Measurements from ENCODE around the gene DOCK1. TPM values are rescaled to one million over a fixed set of nuclear protein-coding genes. Genes with fewer than 3 reads are reported as not detected.

The DOCK1 gene
- total RNA-seq, 2 donors from 2014 or later, result 52.9 to 76.7 TPM

DNA sequence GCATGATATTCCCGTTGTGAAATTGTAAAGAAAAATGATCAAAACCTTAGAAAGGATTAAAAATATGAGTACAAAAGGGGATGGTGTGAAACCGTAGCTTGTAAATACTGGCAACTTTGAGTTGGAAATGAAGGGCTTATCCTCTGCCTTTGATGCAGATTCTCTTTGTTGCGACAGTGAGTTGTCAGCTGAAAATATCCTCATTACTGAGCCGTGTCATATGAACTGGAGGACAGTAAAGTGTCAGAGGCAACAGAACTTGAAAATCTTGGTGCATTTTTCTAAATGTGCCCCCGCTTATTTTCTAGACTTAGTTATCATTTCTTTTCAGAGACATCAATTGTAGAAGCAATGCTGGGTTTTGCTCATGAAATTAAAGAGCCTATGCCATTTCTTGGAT is 473.4 kb downstream of the DOCK1 start:
- Histone ChIP-seq H3K27me3 (replicated peaks; ENCODE audit: insufficient read depth) (no peaks in the 10 kb centered on the region), H3K4me3 (no peak overlapping the region), H3K4me1 (ENCODE audit: control insufficient read depth in 1 of 2, low read depth in 2 of 2) (no peaks in the 10 kb centered on the region), H3K36me3 (peaks cover 11% of the 10 kb centered on the region), H3K27ac (no peak overlapping the region), H3K9me3 (no peaks in the 10 kb centered on the region)
- TF ChIP-seq, protein P1, sequence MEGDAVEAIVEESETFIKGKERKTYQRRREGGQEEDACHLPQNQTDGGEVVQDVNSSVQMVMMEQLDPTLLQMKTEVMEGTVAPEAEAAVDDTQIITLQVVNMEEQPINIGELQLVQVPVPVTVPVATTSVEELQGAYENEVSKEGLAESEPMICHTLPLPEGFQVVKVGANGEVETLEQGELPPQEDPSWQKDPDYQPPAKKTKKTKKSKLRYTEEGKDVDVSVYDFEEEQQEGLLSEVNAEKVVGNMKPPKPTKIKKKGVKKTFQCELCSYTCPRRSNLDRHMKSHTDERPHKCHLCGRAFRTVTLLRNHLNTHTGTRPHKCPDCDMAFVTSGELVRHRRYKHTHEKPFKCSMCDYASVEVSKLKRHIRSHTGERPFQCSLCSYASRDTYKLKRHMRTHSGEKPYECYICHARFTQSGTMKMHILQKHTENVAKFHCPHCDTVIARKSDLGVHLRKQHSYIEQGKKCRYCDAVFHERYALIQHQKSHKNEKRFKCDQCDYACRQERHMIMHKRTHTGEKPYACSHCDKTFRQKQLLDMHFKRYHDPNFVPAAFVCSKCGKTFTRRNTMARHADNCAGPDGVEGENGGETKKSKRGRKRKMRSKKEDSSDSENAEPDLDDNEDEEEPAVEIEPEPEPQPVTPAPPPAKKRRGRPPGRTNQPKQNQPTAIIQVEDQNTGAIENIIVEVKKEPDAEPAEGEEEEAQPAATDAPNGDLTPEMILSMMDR (IDR thresholded peaks at IDR 0.05), result no peak
- ATAC-seq (ENCODE audit: insufficient number of reproducible peaks, low FRiP score, low read depth), result no peak
- no peak for DNase-seq (ENCODE audit: low spot score)

DNA sequence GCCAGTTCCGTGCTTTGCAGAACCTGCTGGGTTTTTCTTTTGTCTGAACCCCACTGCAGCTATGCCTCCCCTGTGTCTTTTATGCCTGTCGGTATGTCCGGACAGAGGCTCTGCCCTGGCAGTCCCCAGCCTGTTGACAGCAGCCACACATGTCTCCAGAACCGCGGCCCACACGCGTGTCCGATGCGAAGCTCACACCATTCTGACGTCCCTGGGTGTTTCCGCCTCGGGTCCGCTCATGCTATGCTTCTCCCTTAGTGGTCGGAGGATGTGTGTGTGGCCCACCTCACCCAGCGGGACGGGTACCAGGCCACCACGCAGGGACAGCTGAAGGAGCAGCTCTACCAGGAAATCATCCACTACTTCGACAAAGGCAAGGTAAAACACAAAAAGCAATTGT is 479.3 kb downstream of the DOCK1 start:
- no peaks in the 10 kb centered on the region for H3K9me3 ChIP-seq
- peaks cover 10 to 27% of the 10 kb centered on the region in 2 donors for H3K4me1 ChIP-seq (ENCODE audit: control insufficient read depth in 1 of 2, low read depth in 2 of 2)
- TF ChIP-seq, protein P1 (IDR thresholded peaks at IDR 0.05), result no peak
- no peak overlapping the region for H3K4me3 ChIP-seq
- H3K27ac ChIP-seq, result no peak overlapping the region
- DNase-seq (ENCODE audit: low spot score) (no peak), ATAC-seq (ENCODE audit: insufficient number of reproducible peaks, low FRiP score, low read depth) (no peak)
- no peaks in the 10 kb centered on the region for H3K27me3 ChIP-seq (replicated peaks; ENCODE audit: insufficient read depth)
- peaks cover 9% of the 10 kb centered on the region for H3K36me3 ChIP-seq

DNA sequence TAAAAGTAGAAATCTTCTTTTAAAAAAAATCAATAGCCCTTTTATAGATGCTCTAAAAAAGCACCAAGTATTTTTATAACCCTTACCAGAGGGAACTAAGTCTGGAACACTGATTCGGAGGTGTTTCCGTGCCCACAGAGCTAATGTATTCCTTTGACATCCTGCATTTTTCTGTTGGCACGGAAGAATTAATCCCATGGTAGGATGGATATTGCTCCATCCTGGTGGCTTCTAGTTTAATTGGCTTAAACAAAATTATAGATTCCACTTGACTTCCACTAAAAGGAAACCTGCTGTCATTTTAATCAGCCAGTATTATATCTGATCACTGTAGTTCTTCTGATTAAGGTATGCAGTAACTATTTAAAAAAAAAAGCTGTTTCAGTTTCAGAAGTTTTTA is 479.8 kb downstream of the DOCK1 start:
- TF ChIP-seq, protein P1 (IDR thresholded peaks at IDR 0.05), result no peak
- no peaks in the 10 kb centered on the region for H3K27me3 ChIP-seq (replicated peaks; ENCODE audit: insufficient read depth)
- no peaks in the 10 kb centered on the region for H3K9me3 ChIP-seq
- peaks cover 9% of the 10 kb centered on the region for H3K36me3 ChIP-seq
- H3K4me1 ChIP-seq (ENCODE audit: control insufficient read depth in 1 of 2, low read depth in 2 of 2), result peaks cover 10 to 27% of the 10 kb centered on the region in 2 donors
- DNase-seq (ENCODE audit: low spot score), result no peak
- ATAC-seq (ENCODE audit: insufficient number of reproducible peaks, low FRiP score, low read depth), result no peak
- no peak overlapping the region for H3K27ac ChIP-seq
- H3K4me3 ChIP-seq, result no peak overlapping the region

DNA sequence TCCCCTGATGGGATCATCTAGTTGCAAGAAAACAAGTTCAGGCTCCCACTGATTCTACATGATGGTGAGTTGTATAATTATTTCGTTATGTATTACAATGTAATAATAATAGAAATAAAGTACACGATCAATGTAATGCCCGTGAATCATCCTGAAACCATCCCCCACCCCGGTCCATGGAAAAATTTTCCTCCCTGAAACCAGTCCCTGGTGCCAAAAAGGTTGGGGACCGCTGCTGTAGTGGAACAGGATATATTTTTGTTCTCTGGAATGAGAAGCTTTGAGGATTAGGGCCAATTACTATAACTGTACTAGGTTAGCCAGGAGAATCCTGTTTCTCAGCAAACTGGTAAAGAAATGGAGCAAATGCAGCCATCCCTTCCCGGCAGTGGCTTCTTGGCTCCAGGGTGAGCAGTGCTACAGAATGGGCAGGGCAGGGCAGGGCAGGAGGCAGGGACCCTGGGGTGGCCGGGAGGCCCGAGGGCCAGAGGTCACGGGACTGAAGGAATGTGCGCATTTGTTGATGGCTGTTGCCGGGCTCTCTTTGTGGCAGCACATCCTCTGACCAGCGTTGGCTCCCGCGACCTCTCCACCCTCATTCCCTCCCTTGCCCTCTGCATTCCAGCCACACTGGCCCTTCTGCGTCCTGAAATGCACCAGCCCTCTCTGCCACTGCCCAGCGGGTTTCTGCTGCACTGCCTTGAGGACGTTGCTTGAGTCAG is 481.5 kb downstream of the DOCK1 start:
- H3K4me3 ChIP-seq, result peak overlapping the region; percentile 33
- ATAC-seq (ENCODE audit: insufficient number of reproducible peaks, low FRiP score, low read depth) (peak; percentile 68), DNase-seq (ENCODE audit: low spot score) (no peak)
- H3K9me3 ChIP-seq, result no peaks in the 10 kb centered on the region
- peaks cover 10 to 32% of the 10 kb centered on the region in 2 donors for H3K4me1 ChIP-seq (ENCODE audit: control insufficient read depth in 1 of 2, low read depth in 2 of 2)
- no peaks in the 10 kb centered on the region for H3K27me3 ChIP-seq (replicated peaks; ENCODE audit: insufficient read depth)
- H3K36me3 ChIP-seq, result peaks cover 9% of the 10 kb centered on the region
- H3K27ac ChIP-seq, result peak overlapping the region; percentile 79 to 88
- TF ChIP-seq, protein P1 (IDR thresholded peaks at IDR 0.05), result no peak

DNA sequence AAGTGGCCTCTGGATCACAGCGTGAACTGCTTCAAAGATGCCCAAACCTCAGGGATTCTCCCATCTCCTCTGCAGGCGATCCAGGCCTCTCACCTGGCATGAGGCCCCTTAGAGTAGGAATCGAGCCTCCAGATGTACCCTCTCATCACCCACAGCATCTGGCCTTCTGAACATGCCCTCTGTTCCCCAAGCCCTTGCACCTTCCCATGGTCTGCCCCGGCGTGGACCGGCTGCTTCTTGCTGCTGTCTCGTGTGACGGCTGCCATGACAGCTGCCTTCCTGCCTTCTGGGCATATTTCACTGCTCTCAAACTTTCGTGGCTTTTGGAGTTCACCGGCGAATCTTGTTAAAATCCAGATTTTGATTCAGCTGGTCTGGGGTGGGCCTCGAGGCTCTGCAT is 486.6 kb downstream of the DOCK1 start:
- TF ChIP-seq, protein P1 (IDR thresholded peaks at IDR 0.05), result no peak
- Histone ChIP-seq H3K9me3 (no peaks in the 10 kb centered on the region), H3K27me3 (replicated peaks; ENCODE audit: insufficient read depth) (no peaks in the 10 kb centered on the region), H3K27ac (peak overlapping the region; percentile 93 to 94), H3K36me3 (no peaks in the 10 kb centered on the region), H3K4me3 (peak overlapping the region; percentile 60), H3K4me1 (ENCODE audit: control insufficient read depth in 1 of 2, low read depth in 2 of 2) (peaks cover 18 to 36% of the 10 kb centered on the region in 2 donors)
- DNase-seq (ENCODE audit: low spot score) (no peak), ATAC-seq (ENCODE audit: insufficient number of reproducible peaks, low FRiP score, low read depth) (no peak)
